MCF 10A (cell line): ENCODE data around the gene MTMR4. TPM values are rescaled to one million over a fixed set of nuclear protein-coding genes. Genes with fewer than 3 reads are reported as not detected.
"Not testable (repeated sequence)": the region's sequence is repeated elsewhere in the genome, so short reads cannot be mapped to it uniquely, and the experiment has no call there.

Experiments
- BruUV-seq: library from RNA; stranded (reverse); fragments of 400-500 nt; replicated peaks from 2 replicates; lab custom pipeline; 2021; lab: Mats Ljungman, UMichigan
- CTCF ChIA-PET: fragments of 300-600 bp; sonication (Branson Sonifier 250); formaldehyde crosslinking; extraction: SDS; loops from one replicate; lab custom pipeline; 2021; ENCODE audit warnings: antibody characterized with exemption, inconsistent platforms; lab: Yijun Ruan, JAX
- POLR2A ChIA-PET: fragments of 300-600, 350-650 bp; sonication (Branson Sonifier 250); formaldehyde crosslinking; extraction: SDS; loops from one replicate; lab custom pipeline; 2020; ENCODE audit warnings: antibody characterized with exemption, inconsistent platforms; lab: Yijun Ruan, JAX
- DNase-seq: peaks from one replicate; pipeline ENCODE4 v3.0.0-alpha.2; 2018; ENCODE audit not compliant: unreplicated experiment
- H3K27ac Mint-ChIP-seq: one replicate; pipeline ENCODE4 v1.8.0; 2022; ENCODE audit warnings: mild to moderate bottlenecking, low read depth, mixed read lengths; ENCODE audit not compliant: unreplicated experiment
- H3K27me3 Mint-ChIP-seq: one replicate; pipeline ENCODE4 v1.8.0; 2022; ENCODE audit warnings: mixed read lengths; ENCODE audit not compliant: insufficient read depth, unreplicated experiment
- H3K36me3 Mint-ChIP-seq: one replicate; pipeline ENCODE4 v1.8.0; 2022; ENCODE audit warnings: mild to moderate bottlenecking, moderate library complexity, mixed read lengths; ENCODE audit not compliant: insufficient read depth, unreplicated experiment
- H3K4me1 Mint-ChIP-seq: one replicate; pipeline ENCODE4 v1.8.0; 2022; ENCODE audit warnings: mixed read lengths; ENCODE audit not compliant: insufficient read depth, unreplicated experiment
- H3K4me3 Mint-ChIP-seq: one replicate; pipeline ENCODE4 v1.8.0; 2022; ENCODE audit warnings: mild to moderate bottlenecking, moderate library complexity, mixed read lengths; ENCODE audit not compliant: unreplicated experiment
- H3K9me3 Mint-ChIP-seq: one replicate; pipeline ENCODE4 v1.8.0; 2022; ENCODE audit warnings: mixed read lengths; ENCODE audit not compliant: unreplicated experiment
- intact Hi-C: fragments of 100-400 bp; cut with micrococcal nuclease; formaldehyde crosslinking; loops from 2 replicates; pipeline ENCODE4 v1.14.1; 2022
- total RNA-seq: library from RNA; stranded (reverse); gene quantifications from 2 replicates; pipeline ENCODE4 v1.2.3, GENCODE V29; 2022
- TF ChIP-seq, protein P1 (sequence below): fragments of 200-600 bp; IDR thresholded peaks from one replicate; pipeline ENCODE4 v1.8.0; 2022; ENCODE audit warnings: antibody characterized with exemption, mild to moderate bottlenecking; ENCODE audit not compliant: unreplicated experiment

MTMR4 gene
- total RNA-seq, 1 experiment from 2014 or later = 38.1 TPM

DNA sequence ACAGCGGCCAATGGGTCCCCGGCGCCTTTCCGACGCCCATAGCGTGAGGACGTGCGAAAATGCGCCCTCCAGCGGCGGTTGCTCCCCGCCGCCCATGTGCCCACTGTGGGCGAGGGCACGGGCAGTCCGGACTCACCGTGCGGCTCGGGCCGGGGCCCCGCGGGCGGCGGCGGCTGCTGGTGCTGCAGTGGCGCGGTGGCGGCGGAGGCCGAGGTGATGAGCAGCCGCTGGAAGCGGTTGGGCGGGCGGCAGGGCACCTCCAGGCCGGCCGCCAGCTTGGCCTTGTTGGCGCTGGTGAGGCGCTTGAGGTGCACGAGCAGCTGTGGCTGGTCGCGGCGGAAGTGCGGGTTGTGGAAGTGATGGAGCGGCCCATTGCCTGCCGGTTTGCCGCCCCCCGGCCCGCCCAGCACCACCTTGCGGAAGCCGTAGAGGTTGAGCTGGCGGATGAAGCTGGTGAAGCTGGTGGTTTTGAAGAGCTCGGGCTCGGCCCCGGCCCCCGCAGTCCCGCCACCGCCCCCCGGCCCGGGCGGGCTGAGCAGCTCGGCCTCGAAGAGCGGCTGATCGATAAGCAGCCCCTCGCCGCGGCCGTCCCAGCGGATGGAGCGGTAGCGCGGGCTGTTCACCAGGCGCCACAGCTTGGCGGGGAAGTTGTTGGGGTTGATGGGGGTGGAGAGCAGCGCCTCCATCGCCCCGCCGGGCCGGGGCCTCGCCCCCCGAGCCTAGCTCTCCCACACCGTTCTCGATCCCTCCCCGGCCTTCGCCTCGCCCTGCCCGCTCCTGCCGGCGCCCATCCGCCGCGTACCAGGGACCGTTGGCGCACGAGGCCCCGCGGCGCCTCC, 26.6 kb downstream of the MTMR4 start, which contains the start of gene HSF5:
TSS of gene HSF5 (minus strand) at position 820 of the 839 bp plus-strand sequence. CDS start at position 686, 134 bp downstream.
- Mint-ChIP-seq H3K27ac (no peak within 1 kb of the TSS), H3K4me3 (no peak within 1 kb of the TSS)

DNA sequence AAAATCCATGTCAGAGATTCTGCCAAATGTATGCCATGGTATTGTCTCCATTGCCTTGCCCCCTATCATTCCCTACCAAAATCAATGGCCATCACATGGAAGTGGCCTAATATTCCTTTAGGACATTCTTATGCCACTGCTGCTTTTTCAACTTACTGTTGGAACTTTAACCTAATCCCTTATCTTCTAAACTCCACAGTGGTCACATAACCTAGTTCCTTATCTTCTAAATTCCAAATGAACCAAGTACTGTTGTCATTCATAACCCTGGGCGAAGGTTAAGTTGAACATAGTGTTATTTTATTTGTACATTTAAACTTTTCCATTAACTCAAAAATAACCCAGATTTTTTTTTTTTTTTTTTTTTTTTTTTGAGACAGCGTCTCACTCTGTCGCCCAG, 29.8 kb downstream of the MTMR4 start:
- DNase-seq = no peak
- Mint-ChIP-seq H3K27me3 (peaks cover 30% of the 10 kb centered on the region), H3K27ac (no peak overlapping the region), H3K4me1 (no peaks in the 10 kb centered on the region), H3K9me3 (no peaks in the 10 kb centered on the region), H3K4me3 (no peak overlapping the region), H3K36me3 (peaks cover 11% of the 10 kb centered on the region)
- BruUV-seq = no TSS peak
- CTCF ChIA-PET = no interaction called here
- intact Hi-C loops = no loop called here
- TF ChIP-seq, protein P1, sequence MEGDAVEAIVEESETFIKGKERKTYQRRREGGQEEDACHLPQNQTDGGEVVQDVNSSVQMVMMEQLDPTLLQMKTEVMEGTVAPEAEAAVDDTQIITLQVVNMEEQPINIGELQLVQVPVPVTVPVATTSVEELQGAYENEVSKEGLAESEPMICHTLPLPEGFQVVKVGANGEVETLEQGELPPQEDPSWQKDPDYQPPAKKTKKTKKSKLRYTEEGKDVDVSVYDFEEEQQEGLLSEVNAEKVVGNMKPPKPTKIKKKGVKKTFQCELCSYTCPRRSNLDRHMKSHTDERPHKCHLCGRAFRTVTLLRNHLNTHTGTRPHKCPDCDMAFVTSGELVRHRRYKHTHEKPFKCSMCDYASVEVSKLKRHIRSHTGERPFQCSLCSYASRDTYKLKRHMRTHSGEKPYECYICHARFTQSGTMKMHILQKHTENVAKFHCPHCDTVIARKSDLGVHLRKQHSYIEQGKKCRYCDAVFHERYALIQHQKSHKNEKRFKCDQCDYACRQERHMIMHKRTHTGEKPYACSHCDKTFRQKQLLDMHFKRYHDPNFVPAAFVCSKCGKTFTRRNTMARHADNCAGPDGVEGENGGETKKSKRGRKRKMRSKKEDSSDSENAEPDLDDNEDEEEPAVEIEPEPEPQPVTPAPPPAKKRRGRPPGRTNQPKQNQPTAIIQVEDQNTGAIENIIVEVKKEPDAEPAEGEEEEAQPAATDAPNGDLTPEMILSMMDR = no peak
- POLR2A ChIA-PET = no interaction called here

More for the DNA sequence above, 26.6 kb downstream of the MTMR4 start, which contains the start of gene HSF5:
- H3K9me3 Mint-ChIP-seq = no peaks in the 10 kb centered on the region
- H3K36me3 Mint-ChIP-seq = peaks cover 42% of the 10 kb centered on the region
- H3K4me1 Mint-ChIP-seq = no peaks in the 10 kb centered on the region
- H3K27me3 Mint-ChIP-seq = peaks cover 11% of the 10 kb centered on the region
- DNase-seq = no peak
- no TSS peak for BruUV-seq
- ChIA-PET POLR2A (no interaction called here), CTCF (interaction anchor here (0.6 kb wide), 2 partner anchors 9 to 33 kb away, joined by 3 read pairs; no protein-coding TSS in a partner anchor)
- TF ChIP-seq, protein P1 = no peak
- intact Hi-C loops = no loop called here

DNA sequence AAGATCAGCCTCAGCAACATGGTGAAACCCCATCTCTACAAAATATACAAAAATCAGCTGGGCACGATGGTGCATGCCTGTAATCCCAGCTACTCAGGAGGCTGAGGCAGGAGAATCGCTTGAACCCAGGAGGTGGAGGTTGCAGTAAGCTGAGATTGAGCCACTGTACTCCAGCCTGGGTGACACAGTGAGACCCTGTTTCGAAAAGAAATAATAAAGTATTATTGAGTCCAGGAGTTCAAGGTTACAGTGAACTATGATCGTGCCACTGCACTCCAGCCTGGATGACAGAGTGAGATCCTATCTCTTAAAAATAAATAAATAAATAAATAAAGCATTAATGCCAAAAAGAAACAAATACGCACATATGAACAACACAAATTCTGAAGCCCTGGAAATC, 32.6 kb downstream of the MTMR4 start:
- BruUV-seq, H3K36me3 Mint-ChIP-seq, POLR2A ChIA-PET, CTCF ChIA-PET, H3K4me1 Mint-ChIP-seq, DNase-seq, H3K9me3 Mint-ChIP-seq, H3K4me3 Mint-ChIP-seq, intact Hi-C loops, H3K27ac Mint-ChIP-seq: not testable (repeated sequence)
- H3K27me3 Mint-ChIP-seq = peaks cover 34% of the 10 kb centered on the region

DNA sequence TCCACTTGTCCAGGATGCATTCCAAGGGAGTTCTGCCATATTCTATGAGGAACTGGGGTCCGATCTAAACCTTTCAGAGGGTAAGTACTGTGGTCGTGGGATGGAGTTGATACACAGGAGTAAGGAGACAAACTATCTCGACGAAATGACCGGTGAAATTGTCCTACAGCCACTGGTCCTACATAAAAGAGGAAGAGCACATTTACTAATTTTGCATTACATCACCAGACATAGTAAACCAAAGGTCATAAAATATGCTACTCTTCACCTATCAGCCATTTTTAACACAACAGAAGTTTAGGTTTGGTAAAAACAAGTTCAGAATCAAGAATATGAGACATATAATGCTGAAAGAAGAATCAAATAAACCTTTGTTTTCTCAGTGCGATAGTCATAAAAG, 34.3 kb downstream of the MTMR4 start:
- H3K27ac Mint-ChIP-seq = no peak overlapping the region
- no peak overlapping the region for H3K4me3 Mint-ChIP-seq
- intact Hi-C loops = no loop called here
- TF ChIP-seq, protein P1 = no peak
- H3K36me3 Mint-ChIP-seq = no peaks in the 10 kb centered on the region
- CTCF ChIA-PET = interaction anchor here (0.9 kb wide), 1 partner anchor 17 kb away, joined by 3 read pairs; no protein-coding TSS in a partner anchor
- peaks cover 51% of the 10 kb centered on the region for H3K27me3 Mint-ChIP-seq
- BruUV-seq = no TSS peak
- POLR2A ChIA-PET = no interaction called here
- DNase-seq = no peak
- H3K9me3 Mint-ChIP-seq = no peaks in the 10 kb centered on the region
- no peaks in the 10 kb centered on the region for H3K4me1 Mint-ChIP-seq
